ENCODE results near the gene BATF3. TPM values are rescaled to one million over a fixed set of nuclear protein-coding genes. Genes with fewer than 3 reads are reported as not detected.

The BATF3 gene
- total and polyA plus RNA-seq, 2 donors (not counting 3 experiments of a cell fraction or from before 2014, with no cell fraction given), result 0.69 to 1.9 TPM

GRCh38 chr1:212670301-212670700 lies 29.3 kb downstream of the BATF3 start:
- DNase-seq (ENCODE audit: low read depth, low spot score), result no peak
- intact Hi-C loops (cut with micrococcal nuclease), result no loop called here
- H2AFZ ChIP-seq (ENCODE audit: low read depth, low read length), result no peak overlapping the region
- H3K9me3 ChIP-seq (replicated peaks; ENCODE audit: control insufficient read depth, insufficient read depth, low read length), result no peaks in the 10 kb centered on the region
- H3K27ac ChIP-seq (ENCODE audit: insufficient read depth, low read depth, low read length), result no peak overlapping the region
- TF ChIP-seq CTCF (IDR thresholded peaks at IDR 0.05; ENCODE audit: extremely low read depth in 1 of 2, insufficient read depth in 1 of 2, low read depth in 1 of 2, low read length in 2 of 2) (no peak), EZH2 (IDR thresholded peaks at IDR 0.05; ENCODE audit: borderline replicate concordance, low read depth, low read length, severe bottlenecking) (no peak), POLR2AphosphoS5 (IDR thresholded peaks at IDR 0.05; ENCODE audit: insufficient read depth, low read depth, low read length) (no peak), MYC (IDR thresholded peaks at IDR 0.05; ENCODE audit: low read depth, low read length) (no peak), GATA2 (IDR thresholded peaks at IDR 0.05; ENCODE audit: insufficient read depth, insufficient read length, low read depth, low read length) (no peak), JUN (IDR thresholded peaks at IDR 0.05; ENCODE audit: borderline replicate concordance, insufficient read depth, insufficient read length, low read depth) (no peak), FOS (IDR thresholded peaks at IDR 0.05; ENCODE audit: borderline replicate concordance, insufficient read depth, low read length) (no peak), POLR2A (IDR thresholded peaks at IDR 0.05; ENCODE audit: low read depth, low read length) (no peak), MAX (IDR thresholded peaks at IDR 0.05; ENCODE audit: insufficient read depth, insufficient read length) (no peak)
- H3K4me2 ChIP-seq (ENCODE audit: insufficient read depth, low read length), result no peak overlapping the region
- no peak for FAIRE-seq
- no peak overlapping the region for H3K4me3 ChIP-seq (replicated peaks in 1 of 3; ENCODE audit: insufficient read depth in 1 of 3, low read depth in 1 of 3, low read length in 3 of 3)
- peaks cover 22 to 23% of the 10 kb centered on the region in 2 experiments for H3K27me3 ChIP-seq (ENCODE audit: control insufficient read depth in 2 of 2, insufficient read depth in 2 of 2, low read length in 2 of 2)
- H3K9me1 ChIP-seq (replicated peaks; ENCODE audit: control insufficient read depth, extremely low read depth, insufficient read depth, low read length), result no peaks in the 10 kb centered on the region
- POLR2A ChIA-PET, result no interaction called here
- no peaks in the 10 kb centered on the region for H4K20me1 ChIP-seq (replicated peaks; ENCODE audit: control insufficient read depth, extremely low read depth, insufficient read depth, low read length)
- H3K9ac ChIP-seq (replicated peaks; ENCODE audit: extremely low read depth, insufficient read depth, low read length), result no peak overlapping the region
- peaks cover 27% of the 10 kb centered on the region for H3K4me1 ChIP-seq (ENCODE audit: control insufficient read depth, extremely low read depth, insufficient read depth, low read length)
- H3K36me3 ChIP-seq (ENCODE audit: control insufficient read depth in 2 of 2, extremely low read depth in 1 of 2, insufficient read depth in 2 of 2, low read length in 2 of 2), result no peaks in the 10 kb centered on the region
- no peaks in the 10 kb centered on the region for H3K79me2 ChIP-seq (ENCODE audit: control insufficient read depth, insufficient read depth, low read length)
- no TSS peak for BruUV-seq (replicated peaks)
- CTCF ChIA-PET, result no interaction called here
- dilution Hi-C loops (cut with MboI; ENCODE audit: extremely low pct_ligation_motif_present, low sequenced_read_pairs), result no loop called here

Measured in endothelial cell of umbilical vein (primary cell).